Subcutaneous abdominal adipose tissue (tissue), 5 donors: Measurements from ENCODE around the gene KLHL2.
"Not testable (repeated sequence)": the region's sequence is repeated elsewhere in the genome, so short reads cannot be mapped to it uniquely, and the experiment has no call there.

Source experiments
- H3K27ac ChIP-seq: one replicate; pipeline ENCODE4 v1.7.0; 2013; ENCODE audit warnings: low read depth, mild to moderate bottlenecking, inconsistent platforms, low read length, moderate library complexity
- H3K27me3 ChIP-seq, 5 donors: one replicate each; pipeline ENCODE4 v1.7.0; 2013; ENCODE audit warnings: low read length in 5 of 5, inconsistent platforms in 1 of 5; ENCODE audit not compliant: control insufficient read depth in 5 of 5, insufficient read depth in 4 of 5
- H3K36me3 ChIP-seq, 5 donors: one replicate each; pipeline ENCODE4 v1.7.0; 2013; ENCODE audit warnings: low read length in 5 of 5; ENCODE audit not compliant: control insufficient read depth in 5 of 5, insufficient read depth in 5 of 5
- H3K4me1 ChIP-seq, 5 donors: one replicate each; pipeline ENCODE4 v1.7.0; 2013; ENCODE audit warnings: low read length in 5 of 5, mild to moderate bottlenecking in 3 of 5, moderate library complexity in 1 of 5; ENCODE audit not compliant: control insufficient read depth in 5 of 5, insufficient read depth in 5 of 5
- H3K4me3 ChIP-seq, 5 donors: one replicate each; pipeline ENCODE4 v1.7.0; 2013; ENCODE audit warnings: low read length in 5 of 5, low read depth in 1 of 5
- H3K9ac ChIP-seq, 5 donors: one replicate each; pipeline ENCODE4 v1.7.0; 2013; ENCODE audit warnings: low read length in 5 of 5, mild to moderate bottlenecking in 4 of 5, moderate library complexity in 3 of 5
- H3K9me3 ChIP-seq, 5 donors: one replicate each; pipeline ENCODE4 v1.7.0; 2013; ENCODE audit warnings: low read length in 5 of 5; ENCODE audit not compliant: control insufficient read depth in 5 of 5
- donor health status: healthy.
- donor health status: healthy.
- donor health status: healthy.
- donor health status: healthy.
- donor health status: healthy.

Gene KLHL2

DNA sequence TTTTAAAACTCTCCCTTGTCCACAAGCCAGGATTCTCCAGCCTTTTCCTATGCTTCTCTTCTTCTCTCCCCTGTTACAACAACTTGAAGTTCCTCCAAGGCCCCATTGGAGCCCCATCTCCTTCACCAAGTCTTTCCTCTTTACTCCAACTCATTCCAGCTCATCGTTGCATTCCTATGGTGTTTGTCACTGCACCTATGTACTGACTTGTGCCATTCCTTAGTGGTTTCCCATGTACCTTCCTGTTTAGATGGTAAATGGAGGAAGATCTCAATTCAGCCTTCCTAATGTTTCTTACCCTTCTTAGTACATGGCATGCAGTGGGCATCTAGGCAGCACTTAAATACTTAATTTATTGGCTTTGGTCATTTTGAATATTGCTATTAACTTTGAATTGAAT is 6.0 kb downstream of the KLHL2 start:
- not testable (repeated sequence) for H3K4me3 ChIP-seq, H3K27me3 ChIP-seq, H3K36me3 ChIP-seq, H3K9me3 ChIP-seq, H3K9ac ChIP-seq, H3K27ac ChIP-seq
- peaks cover 2 to 12% (median 9%) of the 10 kb centered on the region in 5 donors for H3K4me1 ChIP-seq

DNA sequence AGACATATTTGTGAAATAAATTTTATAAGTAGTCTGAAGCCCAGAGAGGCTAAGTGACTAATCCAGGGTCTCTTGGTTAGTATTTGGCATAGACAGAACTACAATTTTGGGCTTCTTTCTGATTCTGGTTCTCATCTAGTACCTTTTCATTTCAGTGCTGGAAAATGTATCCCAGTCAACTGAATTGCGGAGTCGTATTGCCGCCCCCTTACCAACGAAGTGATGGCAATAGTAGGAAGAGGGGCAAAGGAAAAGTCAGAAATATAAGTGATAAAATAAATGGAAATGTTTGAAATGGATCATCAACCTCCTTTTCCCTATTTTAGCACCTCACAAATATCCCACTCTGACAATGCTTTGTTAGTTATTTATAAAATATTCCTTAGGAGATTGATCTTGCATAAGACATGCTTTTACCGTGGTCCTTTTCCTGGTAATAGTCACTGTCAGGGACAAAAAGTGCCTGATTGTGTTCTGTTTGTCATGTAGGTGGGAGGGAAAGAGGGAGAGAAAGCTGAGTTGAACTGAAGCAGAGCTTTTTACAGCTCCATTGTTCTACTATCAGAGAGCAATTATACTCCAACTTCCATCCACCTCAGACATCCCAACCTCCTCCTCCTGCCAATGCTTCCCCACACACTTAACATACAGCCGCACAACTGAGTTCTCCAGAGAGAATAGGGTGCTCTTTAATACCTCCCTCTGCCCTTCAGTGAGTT is 6.8 kb downstream of the KLHL2 start:
- H3K9me3 ChIP-seq, H3K27me3 ChIP-seq, H3K27ac ChIP-seq, H3K9ac ChIP-seq, H3K4me1 ChIP-seq, H3K36me3 ChIP-seq, H3K4me3 ChIP-seq: not testable (repeated sequence)

DNA sequence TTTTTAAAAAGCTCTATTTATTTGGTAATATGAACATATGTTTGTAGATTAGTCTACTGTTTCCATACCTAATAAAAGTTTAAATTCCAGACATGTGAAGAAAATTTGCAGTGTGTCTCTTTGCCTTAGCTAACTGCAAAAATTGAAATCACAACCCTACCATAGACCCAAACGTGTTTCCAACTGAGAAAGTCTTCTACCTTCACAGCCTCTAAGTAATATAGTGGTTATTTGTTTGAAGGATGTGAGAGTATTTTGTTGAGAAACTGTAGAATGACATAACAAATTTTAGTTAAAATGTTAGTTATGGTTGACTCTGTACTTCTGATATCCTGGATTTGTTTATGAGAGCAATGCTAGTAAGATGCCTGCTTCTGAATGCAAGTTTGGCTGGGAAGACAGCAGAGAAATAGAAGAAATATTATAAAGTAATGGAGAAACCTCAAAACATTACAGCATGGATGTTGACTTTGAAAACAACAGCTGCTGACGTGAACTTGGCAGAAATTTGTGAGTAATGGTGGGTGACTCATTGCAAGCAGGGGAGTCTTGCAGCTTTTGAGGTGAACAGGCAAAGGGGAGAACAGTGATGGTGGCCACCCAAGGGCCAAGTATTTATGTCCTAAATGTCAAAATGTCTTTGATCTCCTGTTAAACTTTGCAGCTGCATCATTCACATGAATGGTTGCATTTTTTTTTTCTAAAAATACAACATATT is 7.8 kb downstream of the KLHL2 start:
- not testable (repeated sequence) for H3K9ac ChIP-seq, H3K27me3 ChIP-seq, H3K4me3 ChIP-seq, H3K36me3 ChIP-seq, H3K27ac ChIP-seq, H3K4me1 ChIP-seq, H3K9me3 ChIP-seq

DNA sequence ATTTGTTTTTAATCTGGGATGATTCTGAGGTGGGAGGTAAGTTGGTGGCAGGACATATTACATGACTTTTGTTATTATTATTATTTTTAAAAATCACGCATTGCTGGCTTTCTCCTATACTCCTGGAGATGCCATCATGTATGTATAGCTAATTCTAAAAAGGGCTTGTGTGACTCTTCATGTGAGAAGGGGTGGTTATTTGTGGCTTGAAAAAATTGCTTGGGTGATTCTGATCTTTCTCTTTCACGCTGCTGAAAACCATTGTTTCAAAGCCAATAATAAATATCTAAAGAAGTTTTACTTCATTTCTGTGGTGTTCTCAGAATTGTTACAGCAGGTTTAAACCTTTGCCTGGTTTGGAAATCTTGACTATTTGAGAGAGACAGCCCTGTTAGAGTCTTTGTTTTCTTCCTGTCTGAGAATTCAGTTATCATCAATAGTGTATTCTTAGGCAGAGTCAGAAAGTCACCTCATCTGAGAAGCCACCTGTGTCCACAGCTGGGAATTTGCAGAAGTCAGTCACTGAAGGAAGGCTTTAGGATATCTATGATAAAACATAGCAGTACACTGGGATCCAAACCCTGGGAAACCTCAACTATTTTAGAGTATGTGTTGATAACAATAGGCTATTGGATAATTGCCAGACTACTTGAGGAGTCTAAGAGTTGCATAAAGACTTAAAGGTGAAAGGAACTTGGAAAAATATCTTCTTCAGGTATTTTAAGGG is 8.6 kb downstream of the KLHL2 start:
- H3K9ac ChIP-seq: not testable (repeated sequence)

DNA sequence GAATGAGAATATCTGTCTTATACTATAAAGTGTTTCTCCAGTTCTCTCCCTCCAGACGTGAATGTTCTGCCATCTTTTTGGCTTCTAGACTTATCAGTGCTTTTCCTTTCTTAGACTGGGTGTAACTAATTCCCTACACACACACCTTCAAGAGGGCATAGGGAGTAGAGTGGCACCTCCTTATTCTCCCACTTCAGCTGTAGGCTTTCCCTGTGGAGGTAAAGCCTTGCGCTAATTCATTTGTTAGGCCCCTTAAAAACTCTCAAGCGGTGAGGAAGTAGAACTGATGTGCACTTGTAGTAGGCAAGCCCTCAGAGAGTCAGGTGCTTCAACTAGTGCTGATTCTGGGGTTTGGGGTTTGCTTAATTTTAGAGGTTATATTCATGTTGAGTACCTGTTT is 10.0 kb downstream of the KLHL2 start:
- Histone ChIP-seq H3K4me3 (no peak overlapping the region), H3K9ac (no peak overlapping the region), H3K9me3 (no peaks in the 10 kb centered on the region), H3K27ac (no peak overlapping the region), H3K4me1 (peaks cover 0 to 9% (median 6%) of the 10 kb centered on the region in 5 donors), H3K27me3 (no peaks in the 10 kb centered on the region), H3K36me3 (no peaks in the 10 kb centered on the region)

More for the DNA sequence above, 8.6 kb downstream of the KLHL2 start:
- H3K9me3 ChIP-seq, H3K27ac ChIP-seq, H3K36me3 ChIP-seq, H3K27me3 ChIP-seq, H3K4me3 ChIP-seq, H3K4me1 ChIP-seq: not testable (repeated sequence)

DNA sequence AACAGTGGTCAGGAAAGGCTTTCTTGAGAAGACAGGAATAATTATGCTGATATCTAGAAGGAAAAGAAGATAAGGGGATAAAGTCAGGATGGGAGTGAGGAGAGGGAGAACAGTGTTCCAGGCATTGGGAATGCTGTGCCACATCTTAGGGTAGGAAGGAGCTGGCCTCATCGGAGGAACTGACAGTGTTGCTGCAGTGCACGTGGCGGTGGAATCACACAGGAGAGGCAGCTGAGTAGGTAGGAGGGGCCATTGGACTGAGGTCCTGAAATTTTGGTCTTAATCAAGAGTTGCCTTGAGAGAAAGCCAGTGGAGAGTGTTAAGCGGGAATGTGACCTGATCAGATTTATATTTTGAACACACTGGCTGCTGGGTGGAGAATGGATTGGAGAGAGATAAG is 13.9 kb downstream of the KLHL2 start:
- not testable (repeated sequence) for H3K9me3 ChIP-seq

DNA sequence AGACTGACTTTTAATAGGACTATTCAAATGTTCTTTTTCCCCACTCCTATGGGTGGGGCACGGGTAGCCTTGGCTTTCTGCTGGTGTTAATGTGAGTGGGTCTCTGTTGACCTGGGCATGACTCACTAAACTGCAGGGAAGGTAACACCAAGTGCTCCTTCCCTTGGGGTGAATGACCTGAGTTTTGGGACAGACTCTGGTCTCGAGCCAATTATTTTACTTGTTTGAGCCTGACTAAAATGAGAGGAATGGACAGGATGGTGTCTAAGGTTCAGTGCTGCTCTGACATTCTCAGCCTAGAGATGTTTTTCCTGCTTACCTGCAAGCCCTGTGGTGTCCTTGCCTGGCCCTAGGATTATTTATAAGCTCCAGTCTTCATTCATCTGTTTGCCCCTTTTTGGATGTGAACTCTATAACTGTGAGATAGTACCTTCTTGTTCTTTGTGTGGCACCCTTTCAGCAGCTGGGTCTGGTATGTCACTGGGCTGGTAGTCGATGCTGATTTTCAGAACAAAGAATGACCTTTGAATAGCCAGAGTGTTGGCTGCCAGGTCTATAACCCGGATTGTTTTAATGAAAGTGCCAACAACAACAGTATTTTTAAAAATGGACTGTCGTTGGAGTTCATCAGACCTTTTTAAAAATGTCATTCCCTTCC is 14.8 kb downstream of the KLHL2 start:
- peak overlapping the region; percentile 67 for H3K27ac ChIP-seq
- not testable (repeated sequence) for H3K36me3 ChIP-seq, H3K9me3 ChIP-seq, H3K4me3 ChIP-seq, H3K9ac ChIP-seq, H3K27me3 ChIP-seq
- peaks cover 0 to 15% (median 9%) of the 10 kb centered on the region in 5 donors for H3K4me1 ChIP-seq

More for the DNA sequence above, 13.9 kb downstream of the KLHL2 start:
- Histone ChIP-seq H3K27ac (peak overlapping the region; percentile 67), H3K4me1 (peaks cover 0 to 15% (median 10%) of the 10 kb centered on the region in 5 donors)
- not testable (repeated sequence) for H3K27me3 ChIP-seq, H3K9ac ChIP-seq, H3K4me3 ChIP-seq, H3K36me3 ChIP-seq

DNA sequence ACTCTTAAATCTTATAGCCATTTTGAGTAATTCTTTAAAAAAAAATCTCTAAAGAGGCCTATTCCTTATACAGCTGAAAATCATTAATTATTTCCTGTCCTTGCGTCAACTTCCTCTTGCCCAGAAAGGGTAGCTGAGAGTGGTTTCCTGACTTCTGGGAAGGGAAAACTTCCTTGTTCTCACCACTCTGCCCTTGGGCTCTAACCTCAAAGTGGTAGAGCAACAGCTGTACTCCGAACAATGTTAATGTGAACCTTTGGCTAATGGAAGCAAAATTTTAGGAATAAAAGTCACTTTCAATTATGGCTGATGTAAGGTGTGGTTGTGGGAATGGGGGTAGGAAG is 15.3 kb downstream of the KLHL2 start:
- peaks cover 0 to 15% (median 9%) of the 10 kb centered on the region in 5 donors for H3K4me1 ChIP-seq
- H3K4me3 ChIP-seq: no peak overlapping the region
- no peaks in the 10 kb centered on the region for H3K9me3 ChIP-seq
- peaks cover 0 to 2% (median 0%) of the 10 kb centered on the region in 5 donors for H3K36me3 ChIP-seq
- peak overlapping the region; percentile 67 for H3K27ac ChIP-seq
- no peak overlapping the region for H3K9ac ChIP-seq
- H3K27me3 ChIP-seq: no peaks in the 10 kb centered on the region

DNA sequence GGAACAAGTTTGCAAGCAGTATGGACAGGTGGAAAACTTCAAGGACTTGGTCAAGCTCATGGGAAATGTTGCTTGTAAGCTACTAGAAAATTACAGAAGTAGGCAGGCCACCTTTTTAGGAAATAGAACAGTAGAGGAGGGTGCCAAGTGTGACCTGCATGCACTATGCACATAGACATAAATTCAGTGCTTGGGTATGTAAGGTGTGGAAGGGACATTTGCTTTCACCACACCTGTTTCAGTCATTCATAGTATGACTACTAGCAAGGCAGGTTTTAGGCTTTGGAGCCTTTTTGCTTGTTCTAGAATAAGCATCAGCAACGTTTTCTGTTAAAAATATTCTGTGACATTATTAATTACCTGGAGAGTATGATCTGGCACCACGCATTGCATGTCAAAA is 20.0 kb downstream of the KLHL2 start:
- not testable (repeated sequence) for H3K4me1 ChIP-seq, H3K9ac ChIP-seq, H3K27me3 ChIP-seq, H3K9me3 ChIP-seq, H3K36me3 ChIP-seq, H3K4me3 ChIP-seq, H3K27ac ChIP-seq
